Measurements from ENCODE around the gene GSTM4. TPM values are rescaled to one million over a fixed set of nuclear protein-coding genes. Genes with fewer than 3 reads are reported as not detected.
"Not testable (repeated sequence)": the region's sequence is repeated elsewhere in the genome, so short reads cannot be mapped to it uniquely, and the experiment has no call there.

GSTM4 gene
- total and polyA plus RNA-seq, 2 of the 4 experiments (the other 2 are of a cell fraction) = 10.4 to 37.8 TPM

GRCh38 chr1:109685399-109685798 lies 29.5 kb downstream of the GSTM4 start:
- WGBS, 2 experiments (ENCODE audit: extremely low coverage in 2 of 2, insufficient read length in 1 of 2) = no CpG with 5 or more reads among the region's 1 CpG

GRCh38 chr1:109685890-109686289 lies 30.0 kb downstream of the GSTM4 start:
- CTCF ChIA-PET; H3K4me1 ChIP-seq (ENCODE audit: control insufficient read depth, insufficient read depth, low read length); H3K18ac ChIP-seq (ENCODE audit: low read depth, low read length); H3K4ac ChIP-seq (ENCODE audit: low read depth, low read length); H2AK5ac ChIP-seq (ENCODE audit: low read depth, low read length); H4K8ac ChIP-seq (ENCODE audit: low read depth in 2 of 2, low read length in 2 of 2); H3K79me1 ChIP-seq (ENCODE audit: low read depth in 1 of 2, low read length in 2 of 2); H2BK15ac ChIP-seq (ENCODE audit: low read depth, low read length); H3K27me3 ChIP-seq (ENCODE audit: control insufficient read depth, insufficient read depth, low read length); H3K23ac ChIP-seq (ENCODE audit: low read depth, low read length); in situ Hi-C loops (cut with MboI; ENCODE audit: low sequenced_read_pairs); H2BK5ac ChIP-seq (ENCODE audit: low read depth, low read length, poor library complexity, severe bottlenecking); intact Hi-C loops (cut with micrococcal nuclease); H2AFZ ChIP-seq (replicated peaks; ENCODE audit: low read length, poor library complexity); ATAC-seq (ENCODE audit: low read depth); H3K9ac ChIP-seq (ENCODE audit: low read depth, low read length); H4K20me1 ChIP-seq (ENCODE audit: insufficient read depth, low read length); H2BK120ac ChIP-seq (ENCODE audit: low read depth, low read length); POLR2A ChIA-PET (ENCODE audit: unreplicated experiment); H3K56ac ChIP-seq (ENCODE audit: extremely low read depth, insufficient read depth, low read length); DNase-seq; H3K14ac ChIP-seq (replicated peaks; ENCODE audit: low read depth, low read length); H2AK9ac ChIP-seq (replicated peaks; ENCODE audit: low read depth, low read length, poor library complexity); H3K4me2 ChIP-seq (ENCODE audit: low read depth, low read length); H4K91ac ChIP-seq (ENCODE audit: insufficient read depth, low read depth, low read length); BruUV-seq (replicated peaks); H3K4me3 ChIP-seq (ENCODE audit: insufficient read depth, low read depth, low read length); H3K27ac ChIP-seq (ENCODE audit: insufficient read depth, low read length); H2BK20ac ChIP-seq (ENCODE audit: low read depth, low read length); H3K36me3 ChIP-seq (ENCODE audit: control insufficient read depth, insufficient read depth, low read length); H3K9me3 ChIP-seq (ENCODE audit: control insufficient read depth, insufficient read depth, low read length); dilution Hi-C loops (cut with HindIII; ENCODE audit: low sequenced_read_pairs, unreplicated experiment); H3K9me1 ChIP-seq (ENCODE audit: insufficient read depth, low read length); H4K5ac ChIP-seq (ENCODE audit: low read depth, low read length): not testable (repeated sequence)
- no CpG with 5 or more reads among the region's 4 CpGs for WGBS, 2 experiments (ENCODE audit: extremely low coverage in 2 of 2, insufficient read length in 1 of 2)

More at GRCh38 chr1:109685399-109685798, 29.5 kb downstream of the GSTM4 start:
- H3K79me1 ChIP-seq (ENCODE audit: low read depth in 1 of 2, low read length in 2 of 2); H3K9me3 ChIP-seq (ENCODE audit: control insufficient read depth, insufficient read depth, low read length); H3K14ac ChIP-seq (replicated peaks; ENCODE audit: low read depth, low read length); H3K4me2 ChIP-seq (ENCODE audit: low read depth, low read length); H3K9me1 ChIP-seq (ENCODE audit: insufficient read depth, low read length); H2BK5ac ChIP-seq (ENCODE audit: low read depth, low read length, poor library complexity, severe bottlenecking); H4K5ac ChIP-seq (ENCODE audit: low read depth, low read length); BruUV-seq (replicated peaks); H3K18ac ChIP-seq (ENCODE audit: low read depth, low read length); H3K4ac ChIP-seq (ENCODE audit: low read depth, low read length); H2BK15ac ChIP-seq (ENCODE audit: low read depth, low read length); H3K23ac ChIP-seq (ENCODE audit: low read depth, low read length); DNase-seq; H4K91ac ChIP-seq (ENCODE audit: insufficient read depth, low read depth, low read length); dilution Hi-C loops (cut with HindIII; ENCODE audit: low sequenced_read_pairs, unreplicated experiment); POLR2A ChIA-PET (ENCODE audit: unreplicated experiment); H3K4me3 ChIP-seq (ENCODE audit: insufficient read depth, low read depth, low read length); H4K20me1 ChIP-seq (ENCODE audit: insufficient read depth, low read length); H2AK5ac ChIP-seq (ENCODE audit: low read depth, low read length); CTCF ChIA-PET; H3K27me3 ChIP-seq (ENCODE audit: control insufficient read depth, insufficient read depth, low read length); H3K36me3 ChIP-seq (ENCODE audit: control insufficient read depth, insufficient read depth, low read length); intact Hi-C loops (cut with micrococcal nuclease); H3K4me1 ChIP-seq (ENCODE audit: control insufficient read depth, insufficient read depth, low read length); in situ Hi-C loops (cut with MboI; ENCODE audit: low sequenced_read_pairs); ATAC-seq (ENCODE audit: low read depth); H2BK120ac ChIP-seq (ENCODE audit: low read depth, low read length); H3K27ac ChIP-seq (ENCODE audit: insufficient read depth, low read length); H4K8ac ChIP-seq (ENCODE audit: low read depth in 2 of 2, low read length in 2 of 2); H3K9ac ChIP-seq (ENCODE audit: low read depth, low read length); H2BK20ac ChIP-seq (ENCODE audit: low read depth, low read length); H3K56ac ChIP-seq (ENCODE audit: extremely low read depth, insufficient read depth, low read length); H2AFZ ChIP-seq (replicated peaks; ENCODE audit: low read length, poor library complexity); H2AK9ac ChIP-seq (replicated peaks; ENCODE audit: low read depth, low read length, poor library complexity): not testable (repeated sequence)
